Lower leg skin (tissue), 3 donors: ENCODE measurements around the gene DHRS4L2.

ENCODE experiments used
- CTCF ChIP-seq, 3 donors: fragments of 450-650 bp; IDR thresholded peaks; one replicate each; pipeline ENCODE4 v1.5.1; 2016; ENCODE audit warnings: antibody characterized with exemption in 3 of 3, mild to moderate bottlenecking in 3 of 3, moderate library complexity in 2 of 3
- POLR2A ChIP-seq, 2 donors: fragments of 450-650 bp; IDR thresholded peaks; one replicate each; pipeline ENCODE4 v1.6.1; 2016 to 2017; ENCODE audit warnings: antibody characterized with exemption in 2 of 2, mild to moderate bottlenecking in 1 of 2, moderate library complexity in 1 of 2

GRCh38 chr14:24051176-24051788 is 62.6 kb downstream of the DHRS4L2 start:
- TF ChIP-seq POLR2A (IDR thresholded peaks at IDR 0.05), result no peak
- TF ChIP-seq CTCF (IDR thresholded peaks at IDR 0.05), result no peak
